Tibial nerve (tissue), 4 donors: Measurements from ENCODE around the gene GPX2. TPM values are rescaled to one million over a fixed set of nuclear protein-coding genes. Genes with fewer than 3 reads are reported as not detected.

Source experiments
- DNase-seq, 2 donors: peaks; one replicate each; pipeline ENCODE4 v3.0.0-alpha.2; 2019; ENCODE audit warnings: low spot score in 2 of 2
- H3K27ac ChIP-seq, 4 donors: fragments of 200-600 bp; sonication (generic) in 3 of 4; one replicate each; pipeline ENCODE4 v1.5.1; 2017 to 2019; ENCODE audit warnings: mild to moderate bottlenecking in 1 of 4
- H3K27me3 ChIP-seq, 2 donors: fragments of 200-600 bp; sonication (generic) in 1 of 2; one replicate each; pipeline versions ENCODE4 v1.5.1 to v1.6.0; 2017 to 2019
- H3K36me3 ChIP-seq, 3 donors: fragments of 200-600 bp; sonication (generic); one replicate each; pipeline ENCODE4 v1.5.1; 2018 to 2019
- H3K4me1 ChIP-seq, 4 donors: fragments of 200-600 bp; sonication (generic) in 3 of 4; one replicate each; pipeline ENCODE4 v1.5.1; 2017 to 2019
- H3K4me3 ChIP-seq, 4 donors: fragments of 200-600 bp; sonication (generic) in 3 of 4; one replicate each; pipeline ENCODE4 v1.5.1; 2017 to 2019; ENCODE audit warnings: mild to moderate bottlenecking in 1 of 4, moderate library complexity in 1 of 4
- H3K9me3 ChIP-seq, 4 donors: fragments of 200-600 bp; sonication (generic) in 3 of 4; one replicate each; pipeline ENCODE4 v1.5.1; 2017 to 2019
- CTCF ChIP-seq, 5 experiments: fragments of 200-600 bp in 3 of 5; fragments of 450-650 bp in 2 of 5; sonication (generic) in 3 of 5; IDR thresholded peaks; one replicate each; pipeline ENCODE4 v1.5.1; 2016 to 2019; ENCODE audit warnings: antibody characterized with exemption in 5 of 5, mild to moderate bottlenecking in 3 of 5, moderate library complexity in 2 of 5
- EP300 ChIP-seq, 2 donors: sonication (generic); formaldehyde crosslinking; IDR thresholded peaks; one replicate each; pipeline ENCODE4 v1.6.1; 2017; ENCODE audit warnings: antibody characterized with exemption in 2 of 2, mild to moderate bottlenecking in 1 of 2
- POLR2A ChIP-seq, 2 donors: fragments of 450-650 bp; IDR thresholded peaks; one replicate each; pipeline ENCODE4 v1.6.1; 2017; ENCODE audit warnings: antibody characterized with exemption in 2 of 2, mild to moderate bottlenecking in 2 of 2, moderate library complexity in 2 of 2
- WGBS, 2 donors: methylation state at CpG; one replicate each; pipeline ENCODE4 v1.1.5; 2018; 5-methylcytosine and 5-hydroxymethylcytosine counted together
- total RNA-seq, 4 donors: library from RNA; depleted of rRNA; stranded (reverse); fragments of >200 nt; gene quantifications; one replicate each; pipeline ENCODE4 v1.1.0, GENCODE V29; 2016

Gene GPX2
- total RNA-seq, 4 donors from 2014 or later = not detected

- Histone ChIP-seq H3K9me3 (no peaks in the 10 kb centered on the region), H3K27ac (no peak overlapping the region), H3K36me3 (peaks cover 0 to 66% (median 0%) of the 10 kb centered on the region in 3 donors), H3K4me3 (no peak overlapping the region), H3K4me1 (peaks cover 0 to 16% (median 0%) of the 10 kb centered on the region in 4 donors), H3K27me3 (no peaks in the 10 kb centered on the region)
- WGBS, 2 donors = 86 to 89% methylated on average over 3 of the region's 3 CpGs
- TF ChIP-seq EP300 (IDR thresholded peaks at IDR 0.05) (no peak), CTCF (IDR thresholded peaks at IDR 0.05) (no peak), POLR2A (IDR thresholded peaks at IDR 0.05) (no peak)
- no peak for DNase-seq
Measured at GRCh38 chr14:64940336-64940910, 2.1 kb downstream of the GPX2 start.

GRCh38 chr14:64939817-64940190 is 2.7 kb downstream of the GPX2 start:
- no peak overlapping the region for H3K4me3 ChIP-seq

GRCh38 chr14:64938972-64939816 is 3.4 kb downstream of the GPX2 start:
- Histone ChIP-seq H3K4me1 (peaks cover 0 to 23% (median 0%) of the 10 kb centered on the region in 4 donors), H3K36me3 (peaks cover 0 to 67% (median 0%) of the 10 kb centered on the region in 3 donors), H3K4me3 (no peak overlapping the region), H3K27me3 (no peaks in the 10 kb centered on the region), H3K9me3 (no peaks in the 10 kb centered on the region), H3K27ac (no peak overlapping the region)
- WGBS, 2 donors = 90 to 91% methylated on average over 17 of the region's 17 CpGs
- no peak for DNase-seq
- no peak for TF ChIP-seq CTCF (IDR thresholded peaks at IDR 0.05)
- no peak for TF ChIP-seq EP300 (IDR thresholded peaks at IDR 0.05)
- TF ChIP-seq POLR2A (IDR thresholded peaks at IDR 0.05) = no peak

More at GRCh38 chr14:64939817-64940190, 2.7 kb downstream of the GPX2 start:
- Histone ChIP-seq H3K9me3 (no peaks in the 10 kb centered on the region), H3K4me1 (peaks cover 0 to 20% (median 0%) of the 10 kb centered on the region in 4 donors), H3K36me3 (peaks cover 0 to 64% (median 0%) of the 10 kb centered on the region in 3 donors), H3K27ac (no peak overlapping the region), H3K27me3 (no peaks in the 10 kb centered on the region)
- no peak for DNase-seq
- 67 to 68% methylated on average over 3 of the region's 3 CpGs for WGBS, 2 donors
- TF ChIP-seq CTCF (IDR thresholded peaks at IDR 0.05) (no peak), POLR2A (IDR thresholded peaks at IDR 0.05) (no peak), EP300 (IDR thresholded peaks at IDR 0.05) (no peak)

- H3K4me3 ChIP-seq = no peak overlapping the region
- peaks cover 0 to 67% (median 0%) of the 10 kb centered on the region in 3 donors for H3K36me3 ChIP-seq
- peaks cover 0 to 23% (median 0%) of the 10 kb centered on the region in 4 donors for H3K4me1 ChIP-seq
- no peak overlapping the region for H3K27ac ChIP-seq
- TF ChIP-seq CTCF (IDR thresholded peaks at IDR 0.05) (peak in 3 of 5 experiments; percentile 14 to 28 (median 23)), POLR2A (IDR thresholded peaks at IDR 0.05) (no peak), EP300 (IDR thresholded peaks at IDR 0.05) (no peak)
- whole genome bisulfite sequencing, 2 donors = 100% methylated on average over 1 of the region's 1 CpG
- no peaks in the 10 kb centered on the region for H3K27me3 ChIP-seq
- DNase-seq = no peak
- H3K9me3 ChIP-seq = no peaks in the 10 kb centered on the region
Measured at GRCh38 chr14:64937821-64938193, 4.7 kb downstream of the GPX2 start.
